Activated naive CD4-positive, alpha-beta T cell treated with anti-CD3 and anti-CD28 coated beads for 36 hours (primary cell): Measurements from ENCODE around the gene SNX6. TPM values are rescaled to one million over a fixed set of nuclear protein-coding genes. Genes with fewer than 3 reads are reported as not detected.
A peak's percentile ranks its signal among the peaks of the same experiment; 100 is the strongest.

Source experiments
- CTCF ChIA-PET: fragments of 350-600 bp; sonication (Branson Sonifier 250); formaldehyde crosslinking; loops from one replicate; lab custom pipeline; 2021; ENCODE audit warnings: antibody characterized with exemption; lab: Charles Lee
- DNase-seq: peaks from one replicate; pipeline ENCODE4 v3.0.0-alpha.2; 2020
- H3K27ac Mint-ChIP-seq: one replicate; pipeline ENCODE4 v1.8.0; 2021; ENCODE audit warnings: mild to moderate bottlenecking, mixed read lengths
- H3K27me3 Mint-ChIP-seq: one replicate; pipeline ENCODE4 v1.8.0; 2021; ENCODE audit warnings: low read depth, mixed read lengths
- H3K36me3 Mint-ChIP-seq: one replicate; pipeline ENCODE4 v1.8.0; 2021; ENCODE audit warnings: low read depth, mixed read lengths
- H3K4me1 Mint-ChIP-seq: one replicate; pipeline ENCODE4 v1.8.0; 2021; ENCODE audit warnings: low read depth, mixed read lengths
- H3K4me3 Mint-ChIP-seq: one replicate; pipeline ENCODE4 v1.8.0; 2021; ENCODE audit warnings: mild to moderate bottlenecking, moderate library complexity, mixed read lengths
- H3K9me3 Mint-ChIP-seq: one replicate; pipeline ENCODE4 v1.8.0; 2021; ENCODE audit warnings: mixed read lengths
- intact Hi-C: fragments of 100-400 bp; cut with micrococcal nuclease; formaldehyde crosslinking; loops from one replicate; pipeline ENCODE4 v1.15.1; 2023
- total RNA-seq, 2 experiments: library from RNA; stranded (reverse); gene quantifications; one replicate each; pipeline ENCODE4 v1.2.3, GENCODE V29; 2021

Gene SNX6
- total RNA-seq, 2 experiments from 2014 or later: 73.9 to 74.3 TPM

DNA sequence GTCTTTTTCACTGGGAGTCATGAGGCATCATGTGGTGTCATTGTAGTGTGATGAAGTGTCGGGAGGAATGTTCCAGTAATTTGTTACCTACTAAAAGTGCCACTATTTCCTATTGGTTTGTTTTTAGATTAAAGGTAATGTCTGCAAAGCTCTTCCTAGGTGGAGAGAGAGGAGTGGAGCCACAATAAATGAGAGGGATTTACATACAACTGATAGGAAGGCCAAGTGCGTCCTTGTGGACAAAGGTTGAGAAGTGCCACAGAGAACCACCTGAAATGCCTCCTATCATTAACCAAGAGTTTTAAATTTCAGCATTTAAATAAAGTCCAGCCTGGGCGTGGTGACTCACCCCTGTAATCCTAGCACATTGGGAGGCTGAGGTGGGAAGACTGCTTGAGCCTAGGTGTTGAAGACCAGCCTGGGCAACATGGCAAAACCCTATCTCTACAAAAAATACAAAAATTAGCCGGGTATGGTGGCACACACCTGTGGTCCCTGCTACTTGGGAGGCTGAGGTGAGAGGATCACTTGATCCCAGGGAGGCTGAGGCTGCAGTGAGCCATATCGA is 2.5 kb upstream of the SNX6 start:
- CTCF ChIA-PET: interaction anchor here (1.0 to 2.3 kb wide), 2 partner anchors 11 to 91 kb away, joined by 3 to 6 read pairs; no protein-coding TSS in a partner anchor
- Mint-ChIP-seq H3K27me3 (peaks cover 2% of the 10 kb centered on the region), H3K9me3 (no peaks in the 10 kb centered on the region), H3K4me1 (peaks cover 14% of the 10 kb centered on the region), H3K4me3 (no peak overlapping the region), H3K36me3 (peaks cover 5% of the 10 kb centered on the region), H3K27ac (no peak overlapping the region)
- no peak for DNase-seq
- intact Hi-C loops: loop anchor here (5.0 kb wide), 4 partner anchors 95 to 1685 kb away; partner anchors contain the start of genes EAPP and NFKBIA

GRCh38 chr14:34629344-34629656 is 648 bp downstream of the SNX6 start:
- peak overlapping the region; percentile 93 for H3K4me3 Mint-ChIP-seq
- intact Hi-C loops: loop anchor here (1.0 kb wide), 1 partner anchor 214 kb away; no protein-coding TSS in a partner anchor
- no peaks in the 10 kb centered on the region for H3K9me3 Mint-ChIP-seq
- peaks cover 9% of the 10 kb centered on the region for H3K36me3 Mint-ChIP-seq
- H3K27ac Mint-ChIP-seq: peak overlapping the region; percentile 89
- CTCF ChIA-PET: no interaction called here
- DNase-seq: no peak
- H3K4me1 Mint-ChIP-seq: peaks cover 20% of the 10 kb centered on the region
- no peaks in the 10 kb centered on the region for H3K27me3 Mint-ChIP-seq

DNA sequence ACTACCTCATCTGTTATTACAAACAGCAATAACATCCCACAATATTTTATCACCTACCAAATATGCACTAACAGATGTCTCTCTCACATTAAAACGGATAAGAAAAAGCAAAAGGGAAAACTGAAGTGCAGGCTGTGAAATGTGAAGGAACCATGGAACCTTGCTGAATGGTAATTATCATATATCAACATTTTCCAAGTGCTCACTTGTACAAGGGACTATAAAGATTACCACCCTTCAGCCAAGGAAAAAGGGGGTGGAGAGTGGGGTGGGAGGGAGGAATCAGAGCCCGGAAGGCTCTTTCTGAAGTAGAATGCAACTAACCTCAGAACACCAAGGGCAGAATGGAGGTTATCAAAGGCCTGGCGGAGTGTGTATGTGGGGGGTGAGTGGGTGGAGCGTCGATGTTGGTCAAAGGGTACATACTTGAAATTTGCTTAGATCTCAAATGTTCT is 1.2 kb downstream of the SNX6 start:
- peaks cover 21% of the 10 kb centered on the region for H3K4me1 Mint-ChIP-seq
- CTCF ChIA-PET: no interaction called here
- no peaks in the 10 kb centered on the region for H3K9me3 Mint-ChIP-seq
- peak; percentile 39 for DNase-seq
- peak overlapping the region; percentile 89 for H3K27ac Mint-ChIP-seq
- intact Hi-C loops: loop anchor here (1.0 kb wide), 1 partner anchor 215 kb away; no protein-coding TSS in a partner anchor
- peak overlapping the region; percentile 93 for H3K4me3 Mint-ChIP-seq
- H3K27me3 Mint-ChIP-seq: no peaks in the 10 kb centered on the region
- H3K36me3 Mint-ChIP-seq: peaks cover 9% of the 10 kb centered on the region

DNA sequence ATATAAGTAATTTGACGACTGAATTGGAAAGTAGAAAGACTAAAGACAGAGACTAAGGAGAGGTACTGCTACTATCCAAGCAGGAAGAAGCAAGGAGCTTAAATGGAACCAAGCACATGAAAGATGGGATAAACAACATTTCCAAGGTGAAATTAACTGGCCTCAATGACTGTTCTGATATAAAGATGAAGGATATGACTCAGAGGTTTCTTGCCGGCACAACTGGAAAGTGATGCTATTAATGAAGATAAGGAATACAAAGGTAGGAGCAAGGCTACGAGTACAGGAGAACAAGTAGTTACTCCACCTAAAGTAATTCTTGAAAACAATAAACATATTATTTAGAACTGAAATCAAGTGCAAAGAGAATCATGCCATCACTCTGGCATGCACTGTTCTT is 6.4 kb downstream of the SNX6 start:
- no peaks in the 10 kb centered on the region for H3K27me3 Mint-ChIP-seq
- no peak for DNase-seq
- peaks cover 22% of the 10 kb centered on the region for H3K36me3 Mint-ChIP-seq
- no peak overlapping the region for H3K4me3 Mint-ChIP-seq
- H3K9me3 Mint-ChIP-seq: no peaks in the 10 kb centered on the region
- CTCF ChIA-PET: no interaction called here
- H3K4me1 Mint-ChIP-seq: peaks cover 36% of the 10 kb centered on the region
- intact Hi-C loops: no loop called here
- no peak overlapping the region for H3K27ac Mint-ChIP-seq

GRCh38 chr14:34620839-34621238 is 9.1 kb downstream of the SNX6 start:
- Mint-ChIP-seq H3K36me3 (peaks cover 30% of the 10 kb centered on the region), H3K9me3 (no peaks in the 10 kb centered on the region), H3K4me1 (peaks cover 35% of the 10 kb centered on the region), H3K4me3 (no peak overlapping the region), H3K27ac (no peak overlapping the region), H3K27me3 (no peaks in the 10 kb centered on the region)
- CTCF ChIA-PET: interaction anchor here (0.6 kb wide), 1 partner anchor 1167 kb away, joined by 4 read pairs; no protein-coding TSS in a partner anchor
- intact Hi-C loops: no loop called here
- no peak for DNase-seq

DNA sequence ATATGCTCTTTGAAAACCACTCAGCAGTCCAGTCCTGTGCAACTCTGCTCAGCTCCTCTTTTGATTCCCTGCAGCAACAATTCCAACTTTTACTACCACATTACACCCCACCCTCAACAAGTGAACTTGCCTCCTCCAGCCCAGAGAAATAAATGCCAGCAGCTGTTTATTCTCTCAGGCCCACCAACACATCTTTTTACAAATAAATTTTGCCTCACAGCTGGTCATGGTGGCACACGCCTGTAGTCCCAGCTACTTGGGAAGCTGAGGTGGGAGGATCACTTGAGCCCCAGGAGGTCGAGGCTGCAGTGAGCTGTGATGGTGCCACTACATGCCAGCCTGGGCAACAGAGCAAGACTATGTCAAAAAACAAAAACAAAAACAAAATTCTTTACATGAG is 9.8 kb downstream of the SNX6 start:
- DNase-seq: no peak
- H3K9me3 Mint-ChIP-seq: no peaks in the 10 kb centered on the region
- intact Hi-C loops: no loop called here
- H3K4me3 Mint-ChIP-seq: no peak overlapping the region
- H3K27ac Mint-ChIP-seq: no peak overlapping the region
- H3K36me3 Mint-ChIP-seq: peaks cover 28% of the 10 kb centered on the region
- CTCF ChIA-PET: no interaction called here
- no peaks in the 10 kb centered on the region for H3K27me3 Mint-ChIP-seq
- H3K4me1 Mint-ChIP-seq: peaks cover 38% of the 10 kb centered on the region

GRCh38 chr14:34619471-34619870 is 10.5 kb downstream of the SNX6 start:
- CTCF ChIA-PET: no interaction called here
- DNase-seq: no peak
- intact Hi-C loops: no loop called here
- Mint-ChIP-seq H3K4me1 (peaks cover 40% of the 10 kb centered on the region), H3K36me3 (peaks cover 26% of the 10 kb centered on the region), H3K27me3 (no peaks in the 10 kb centered on the region), H3K27ac (no peak overlapping the region), H3K9me3 (no peaks in the 10 kb centered on the region), H3K4me3 (no peak overlapping the region)

DNA sequence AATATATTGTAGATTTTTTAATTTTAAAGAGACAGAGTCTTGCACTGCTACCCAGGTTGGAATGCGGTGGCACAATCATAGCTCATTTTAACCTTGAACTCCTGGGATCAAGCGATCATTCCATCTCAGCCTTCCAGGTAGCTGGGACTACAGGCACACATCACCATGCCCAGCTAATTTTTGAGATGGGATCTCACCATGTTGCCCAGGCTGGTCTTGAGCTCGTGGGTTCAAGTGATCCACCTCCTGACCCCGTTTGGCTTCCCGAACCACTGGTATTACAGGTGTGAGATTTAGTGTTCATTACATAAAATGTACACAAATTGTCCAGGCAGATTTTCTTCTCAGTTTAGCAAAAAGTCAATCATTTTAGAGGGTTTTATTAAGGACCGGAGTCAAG is 13.6 kb downstream of the SNX6 start:
- CTCF ChIA-PET: no interaction called here
- peaks cover 25% of the 10 kb centered on the region for H3K36me3 Mint-ChIP-seq
- H3K9me3 Mint-ChIP-seq: no peaks in the 10 kb centered on the region
- DNase-seq: no peak
- intact Hi-C loops: no loop called here
- no peak overlapping the region for H3K27ac Mint-ChIP-seq
- peaks cover 26% of the 10 kb centered on the region for H3K4me1 Mint-ChIP-seq
- H3K27me3 Mint-ChIP-seq: no peaks in the 10 kb centered on the region
- no peak overlapping the region for H3K4me3 Mint-ChIP-seq

DNA sequence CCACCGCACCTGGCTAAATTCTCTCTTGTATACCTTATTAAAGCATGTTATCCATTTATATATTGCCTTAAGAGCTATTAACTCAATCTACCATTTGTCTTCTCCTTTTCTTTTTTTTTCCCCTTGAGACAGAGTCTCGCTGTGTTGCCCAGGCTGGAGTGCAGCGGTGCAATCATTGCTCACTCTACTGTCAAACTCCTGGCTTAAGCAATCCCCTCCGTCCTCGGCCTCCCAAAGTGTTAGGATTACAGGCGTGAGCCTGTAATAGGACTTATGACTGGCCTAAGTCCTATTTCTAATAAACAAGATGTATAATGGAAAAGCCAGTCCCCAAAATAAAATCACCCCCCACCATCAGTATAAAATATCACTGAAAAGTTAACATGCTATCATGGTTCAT is 14.4 kb downstream of the SNX6 start:
- no peak overlapping the region for H3K4me3 Mint-ChIP-seq
- DNase-seq: no peak
- H3K27ac Mint-ChIP-seq: no peak overlapping the region
- no peaks in the 10 kb centered on the region for H3K27me3 Mint-ChIP-seq
- peaks cover 21% of the 10 kb centered on the region for H3K4me1 Mint-ChIP-seq
- peaks cover 23% of the 10 kb centered on the region for H3K36me3 Mint-ChIP-seq
- intact Hi-C loops: no loop called here
- no peaks in the 10 kb centered on the region for H3K9me3 Mint-ChIP-seq
- CTCF ChIA-PET: no interaction called here

DNA sequence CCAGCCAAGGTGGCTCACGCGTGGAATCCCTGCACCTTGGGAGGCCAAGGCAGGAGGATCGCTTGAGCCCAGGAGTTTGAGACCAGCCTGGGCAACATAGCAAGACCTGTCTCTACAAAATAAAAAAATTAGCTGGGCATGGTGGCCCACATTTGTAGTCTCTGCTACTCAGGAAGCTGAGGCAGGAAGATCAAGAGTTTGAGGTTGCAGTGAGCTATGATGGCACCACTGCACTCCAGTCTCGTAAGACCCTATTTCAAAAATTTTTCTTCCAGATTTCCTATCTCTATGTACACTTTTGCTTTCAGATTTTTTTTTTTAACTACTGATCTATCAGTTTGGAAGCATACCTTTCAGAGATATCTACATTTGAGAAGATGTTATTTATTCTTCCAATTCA is 15.3 kb downstream of the SNX6 start:
- H3K36me3 Mint-ChIP-seq: peaks cover 18% of the 10 kb centered on the region
- CTCF ChIA-PET: interaction anchor here (0.6 kb wide), 1 partner anchor 390 kb away, joined by 4 read pairs; no protein-coding TSS in a partner anchor
- no peak overlapping the region for H3K4me3 Mint-ChIP-seq
- peaks cover 16% of the 10 kb centered on the region for H3K4me1 Mint-ChIP-seq
- H3K9me3 Mint-ChIP-seq: no peaks in the 10 kb centered on the region
- intact Hi-C loops: no loop called here
- no peak overlapping the region for H3K27ac Mint-ChIP-seq
- H3K27me3 Mint-ChIP-seq: no peaks in the 10 kb centered on the region
- no peak for DNase-seq

GRCh38 chr14:34610101-34610500 is 19.8 kb downstream of the SNX6 start:
- H3K27ac Mint-ChIP-seq: no peak overlapping the region
- CTCF ChIA-PET: no interaction called here

GRCh38 chr14:34605461-34605860 is 24.5 kb downstream of the SNX6 start:
- no peak for DNase-seq

More at GRCh38 chr14:34610101-34610500, 19.8 kb downstream of the SNX6 start:
- Mint-ChIP-seq H3K4me3 (no peak overlapping the region), H3K27me3 (no peaks in the 10 kb centered on the region), H3K9me3 (no peaks in the 10 kb centered on the region), H3K36me3 (peaks cover 12% of the 10 kb centered on the region), H3K4me1 (peaks cover 7% of the 10 kb centered on the region)
- intact Hi-C loops: no loop called here
- no peak for DNase-seq

DNA sequence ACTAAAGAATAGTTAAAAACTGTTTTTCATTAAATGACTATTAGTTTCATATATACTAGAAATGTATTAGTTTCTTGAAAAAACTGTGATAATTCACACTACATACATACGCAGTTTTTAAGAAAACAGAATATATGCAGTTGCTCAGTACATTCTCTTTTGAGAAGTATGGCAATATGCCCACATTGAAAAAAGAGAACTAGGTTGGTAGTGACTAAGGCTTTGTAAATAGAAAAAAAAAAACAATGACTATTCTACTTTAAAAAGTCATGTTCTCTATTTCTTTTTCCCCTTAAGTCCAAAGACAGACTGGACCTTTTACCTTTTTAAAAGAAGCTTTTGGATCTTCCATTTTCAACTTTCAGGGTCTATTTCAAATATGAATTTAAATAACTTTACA is 25.0 kb downstream of the SNX6 start:
- Mint-ChIP-seq H3K4me3 (no peak overlapping the region), H3K27me3 (no peaks in the 10 kb centered on the region), H3K4me1 (peaks cover 6% of the 10 kb centered on the region), H3K36me3 (peaks cover 25% of the 10 kb centered on the region), H3K27ac (no peak overlapping the region), H3K9me3 (no peaks in the 10 kb centered on the region)
- DNase-seq: no peak
- intact Hi-C loops: no loop called here
- CTCF ChIA-PET: interaction anchor here (0.7 kb wide), 1 partner anchor 816 kb away, joined by 5 read pairs; no protein-coding TSS in a partner anchor

More at GRCh38 chr14:34605461-34605860, 24.5 kb downstream of the SNX6 start:
- Mint-ChIP-seq H3K4me3 (no peak overlapping the region), H3K36me3 (peaks cover 21% of the 10 kb centered on the region), H3K4me1 (peaks cover 6% of the 10 kb centered on the region), H3K9me3 (no peaks in the 10 kb centered on the region), H3K27me3 (no peaks in the 10 kb centered on the region), H3K27ac (no peak overlapping the region)
- intact Hi-C loops: no loop called here
- CTCF ChIA-PET: interaction anchor here (0.7 kb wide), 1 partner anchor 815 kb away, joined by 5 read pairs; no protein-coding TSS in a partner anchor
